Skeletal muscle tissue (tissue), 4 donors: ENCODE results near the gene RPL10. TPM values are rescaled to one million over a fixed set of nuclear protein-coding genes. Genes with fewer than 3 reads are reported as not detected.
"Not testable (repeated sequence)": the region's sequence is repeated elsewhere in the genome, so short reads cannot be mapped to it uniquely, and the experiment has no call there.

ENCODE experiments used
- H3K27ac ChIP-seq: one replicate; pipeline ENCODE4 v1.7.0; 2013; ENCODE audit warnings: mild to moderate bottlenecking, low read depth, low read length, inconsistent platforms
- H3K27me3 ChIP-seq, 3 donors: one replicate each; pipeline ENCODE4 v1.7.0; 2013; ENCODE audit warnings: low read length in 3 of 3; ENCODE audit not compliant: control insufficient read depth in 3 of 3, insufficient read depth in 3 of 3
- H3K36me3 ChIP-seq, 3 donors: one replicate each; pipeline ENCODE4 v1.7.0; 2013; ENCODE audit warnings: low read length in 3 of 3; ENCODE audit not compliant: control insufficient read depth in 3 of 3, insufficient read depth in 3 of 3
- H3K4me1 ChIP-seq, 3 donors: one replicate each; pipeline ENCODE4 v1.7.0; 2013; ENCODE audit warnings: low read length in 3 of 3, mild to moderate bottlenecking in 3 of 3; ENCODE audit not compliant: control insufficient read depth in 3 of 3, insufficient read depth in 3 of 3
- H3K4me3 ChIP-seq, 3 donors: one replicate each; pipeline ENCODE4 v1.7.0; 2013; ENCODE audit warnings: low read length in 3 of 3
- H3K9ac ChIP-seq, 3 donors: one replicate each; pipeline ENCODE4 v1.7.0; 2013; ENCODE audit warnings: low read length in 3 of 3, mild to moderate bottlenecking in 3 of 3, moderate library complexity in 2 of 3, low read depth in 1 of 3
- H3K9me3 ChIP-seq, 3 donors: one replicate each; pipeline ENCODE4 v1.7.0; 2013; ENCODE audit warnings: low read length in 3 of 3; ENCODE audit not compliant: control insufficient read depth in 3 of 3
- total RNA-seq: library from RNA; depleted of rRNA; stranded (reverse); fragments of >200 nt; gene quantifications from one replicate; pipeline ENCODE4 v1.2.3, GENCODE V29; 2014
- donor health status: Osteomylitis.

The RPL10 gene
- total RNA-seq, 1 donor from 2014 or later: 4,963 TPM

GRCh38 chrX:154384284-154384892 lies 13.8 kb upstream of the RPL10 start:
- Histone ChIP-seq H3K27me3 (no peaks in the 10 kb centered on the region), H3K4me3 (no peak overlapping the region), H3K9me3 (no peaks in the 10 kb centered on the region), H3K36me3 (peaks cover 0 to 4% (median 3%) of the 10 kb centered on the region in 3 donors), H3K27ac (no peak overlapping the region), H3K9ac (no peak overlapping the region), H3K4me1 (peaks cover 9 to 16% (median 11%) of the 10 kb centered on the region in 3 donors)

GRCh38 chrX:154388094-154388493 lies 10.1 kb upstream of the RPL10 start:
- H3K4me1 ChIP-seq, H3K27me3 ChIP-seq, H3K36me3 ChIP-seq, H3K9ac ChIP-seq, H3K9me3 ChIP-seq, H3K27ac ChIP-seq, H3K4me3 ChIP-seq: not testable (repeated sequence)

DNA sequence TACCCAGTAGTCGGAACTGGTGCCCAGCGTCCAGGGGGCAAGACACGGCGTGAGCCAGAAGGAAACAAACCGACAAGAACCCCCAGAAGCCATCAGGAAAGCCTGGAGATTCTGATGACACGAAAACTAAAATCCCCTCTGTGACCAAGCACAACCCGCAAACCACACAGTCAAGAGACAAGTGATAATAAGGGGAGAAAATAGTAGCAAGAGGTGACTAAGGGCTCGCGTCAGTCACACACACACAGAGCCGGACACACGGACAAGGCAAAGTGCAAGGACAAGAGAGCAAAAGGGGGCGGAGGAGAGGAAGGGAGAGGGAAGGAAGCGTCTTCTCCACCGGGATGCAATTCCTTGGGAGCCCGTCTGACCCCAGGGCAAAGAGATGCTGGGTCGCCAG lies 9.5 kb upstream of the RPL10 start:
- H3K27ac ChIP-seq, H3K27me3 ChIP-seq, H3K4me1 ChIP-seq, H3K36me3 ChIP-seq, H3K9ac ChIP-seq, H3K4me3 ChIP-seq, H3K9me3 ChIP-seq: not testable (repeated sequence)

GRCh38 chrX:154389812-154390747 lies 8.1 kb upstream of the RPL10 start:
- not testable (repeated sequence) for H3K36me3 ChIP-seq, H3K4me3 ChIP-seq

DNA sequence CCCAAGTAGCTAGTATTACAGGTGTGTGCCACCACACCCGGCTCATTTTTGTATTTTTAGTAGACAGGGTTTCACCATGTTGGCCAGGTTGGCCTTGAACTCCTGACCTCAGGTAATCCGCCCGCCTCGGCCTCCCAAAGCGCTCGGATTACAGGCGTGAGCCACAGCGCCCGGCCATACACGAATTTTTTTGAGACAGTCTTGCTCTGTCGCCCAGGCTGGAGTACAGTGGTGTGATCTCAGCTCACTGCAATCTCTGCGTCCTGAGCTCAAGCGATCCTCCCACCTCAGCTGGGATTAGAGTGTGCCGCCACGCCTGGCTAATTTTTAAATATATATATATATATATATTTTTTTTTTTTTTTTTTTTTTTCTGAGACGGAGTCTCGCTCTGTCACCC lies 1.8 kb upstream of the RPL10 start:
- peaks cover 14 to 21% (median 16%) of the 10 kb centered on the region in 3 donors for H3K36me3 ChIP-seq
- H3K9me3 ChIP-seq, H3K4me3 ChIP-seq, H3K9ac ChIP-seq, H3K27ac ChIP-seq, H3K27me3 ChIP-seq: not testable (repeated sequence)
- H3K4me1 ChIP-seq: peaks cover 17 to 28% (median 18%) of the 10 kb centered on the region in 3 donors

More at GRCh38 chrX:154389812-154390747, 8.1 kb upstream of the RPL10 start:
- H3K27ac ChIP-seq, H3K9me3 ChIP-seq, H3K27me3 ChIP-seq, H3K9ac ChIP-seq, H3K4me1 ChIP-seq: not testable (repeated sequence)

DNA sequence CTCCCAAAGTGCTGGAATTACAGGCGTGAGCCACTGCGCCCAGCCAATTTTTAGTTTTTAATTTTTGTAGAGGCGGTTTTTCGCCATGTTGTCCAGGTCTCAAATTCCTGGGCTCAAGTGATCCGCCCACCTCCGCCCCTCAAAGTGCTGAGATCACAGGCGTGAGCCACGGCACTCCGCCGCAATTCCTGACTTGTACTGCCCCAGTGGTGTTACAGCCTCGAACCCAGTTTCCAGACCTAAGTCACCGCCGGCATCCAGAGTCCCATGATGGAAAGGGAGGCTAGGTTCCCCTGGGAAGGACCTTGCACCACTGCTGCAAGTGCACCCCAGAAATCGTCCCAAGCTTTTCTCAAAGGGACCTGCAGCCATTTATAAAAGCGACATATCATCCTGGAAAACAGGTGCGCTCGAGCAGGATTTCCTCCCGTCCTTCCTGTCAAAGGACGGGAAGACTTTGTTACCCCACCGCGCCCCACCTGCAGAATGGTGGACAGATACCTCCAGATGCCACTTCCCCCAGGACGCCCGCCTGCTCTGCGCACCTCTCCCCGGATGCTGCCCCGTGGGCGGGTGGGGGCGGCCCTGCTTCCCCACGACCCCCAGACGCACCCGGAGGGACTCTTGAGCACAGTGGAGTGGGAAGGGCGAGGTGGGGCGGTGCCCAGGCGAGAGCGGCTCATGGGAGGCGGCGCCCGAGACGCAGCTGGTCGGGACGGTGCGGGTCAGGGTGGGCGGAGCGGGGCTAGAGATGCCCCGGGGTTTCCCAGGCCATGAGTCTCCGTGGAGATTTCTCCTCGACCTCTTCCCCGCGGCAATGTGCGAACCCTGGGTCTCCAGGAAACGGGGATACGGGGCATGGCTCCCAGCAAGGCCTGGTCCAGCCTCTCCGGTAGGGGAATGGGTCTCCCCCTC lies 947 bp upstream of the RPL10 start:
- H3K4me1 ChIP-seq: peaks cover 18 to 29% (median 23%) of the 10 kb centered on the region in 3 donors
- H3K36me3 ChIP-seq: peaks cover 14 to 22% (median 18%) of the 10 kb centered on the region in 3 donors

DNA sequence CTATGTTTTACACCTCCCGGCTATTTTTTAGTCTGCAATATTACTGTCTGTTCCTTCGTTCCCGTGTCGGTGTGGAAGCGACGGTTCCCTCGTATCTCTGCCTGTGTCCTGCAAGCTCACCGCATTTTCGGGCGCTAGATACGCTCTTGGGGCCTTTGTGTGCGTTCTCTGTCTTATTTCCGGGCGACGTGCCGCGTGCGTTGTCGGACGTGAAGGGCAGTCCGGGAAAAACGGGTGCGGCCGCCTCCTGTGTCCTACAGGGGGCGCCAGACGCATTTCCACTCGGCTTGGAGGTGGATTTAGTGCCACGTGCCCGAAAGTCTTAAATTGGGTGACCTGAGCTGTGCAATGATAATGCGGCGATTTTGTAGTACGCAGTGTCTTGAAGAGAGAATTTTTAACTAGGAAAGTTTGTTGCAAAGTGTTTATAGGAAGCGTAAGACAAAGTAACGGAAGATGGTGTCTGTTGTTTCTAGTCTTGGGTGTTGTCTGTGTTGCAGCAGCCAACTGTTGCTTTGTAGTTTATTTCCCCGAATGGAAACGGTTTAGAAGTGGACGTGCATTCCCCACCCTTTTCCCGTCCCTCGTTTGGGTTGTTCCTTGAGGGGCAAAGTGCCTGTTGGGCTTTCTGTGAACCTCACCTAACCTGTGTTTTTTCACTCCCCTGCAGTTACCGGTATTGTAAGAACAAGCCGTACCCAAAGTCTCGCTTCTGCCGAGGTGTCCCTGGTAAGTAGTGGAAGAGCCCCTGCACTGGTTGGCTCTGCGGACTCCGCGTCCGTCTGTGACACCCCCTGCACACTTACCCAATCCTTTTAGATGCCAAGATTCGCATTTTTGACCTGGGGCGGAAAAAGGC lies 720 bp downstream of the RPL10 start:
- Histone ChIP-seq H3K36me3 (peaks cover 18 to 27% (median 22%) of the 10 kb centered on the region in 3 donors), H3K27ac (peak overlapping the region; percentile 97), H3K4me1 (peaks cover 18 to 29% (median 25%) of the 10 kb centered on the region in 3 donors), H3K27me3 (no peaks in the 10 kb centered on the region), H3K9me3 (no peaks in the 10 kb centered on the region), H3K4me3 (peak overlapping the region; percentile 74 to 91 (median 89)), H3K9ac (peak overlapping the region; percentile 86 to 99 (median 97))

More for the DNA sequence above, 947 bp upstream of the RPL10 start:
- Histone ChIP-seq H3K9ac (peak overlapping the region; percentile 80 to 99 (median 95)), H3K27ac (peak overlapping the region; percentile 97), H3K9me3 (no peaks in the 10 kb centered on the region), H3K4me3 (peak overlapping the region; percentile 74 to 76 (median 76)), H3K27me3 (no peaks in the 10 kb centered on the region)

GRCh38 chrX:154399527-154400368 lies 1.6 kb downstream of the RPL10 start:
- Histone ChIP-seq H3K9me3 (no peaks in the 10 kb centered on the region), H3K9ac (peak overlapping the region; percentile 86 to 99 (median 97)), H3K36me3 (peaks cover 18 to 27% (median 23%) of the 10 kb centered on the region in 3 donors), H3K27me3 (no peaks in the 10 kb centered on the region), H3K4me1 (peaks cover 18 to 29% (median 25%) of the 10 kb centered on the region in 3 donors), H3K4me3 (peak overlapping the region; percentile 74 to 91 (median 89)), H3K27ac (peak overlapping the region; percentile 97)
